Measurements from ENCODE around the gene YBX1.
"Not testable (repeated sequence)": the region's sequence is repeated elsewhere in the genome, so short reads cannot be mapped to it uniquely, and the experiment has no call there.

YBX1 gene

DNA sequence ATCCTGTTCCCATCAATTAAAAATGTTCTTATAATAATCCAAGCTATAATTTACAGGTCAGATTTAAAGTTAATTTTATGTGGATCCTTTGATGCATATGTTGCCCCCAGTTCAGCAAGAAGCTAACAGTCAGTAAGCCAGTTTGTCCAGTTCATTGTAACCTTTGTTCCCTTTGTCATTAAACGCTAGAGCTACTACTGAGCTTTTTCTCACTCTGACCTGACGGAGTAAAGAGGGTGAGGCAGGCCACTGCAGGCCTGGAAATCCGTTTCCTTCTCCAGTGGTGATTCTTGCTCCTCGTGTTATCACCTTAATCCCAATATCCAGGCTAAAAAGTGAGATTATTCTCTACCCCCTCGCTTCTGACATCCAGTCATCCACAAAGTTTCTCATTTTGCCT is 10.2 kb downstream of the YBX1 start:
- POLR2A ChIA-PET, result interaction anchor here (1.0 kb wide), 1 partner anchor 10 kb away, joined by 7 read pairs; the partner anchor contains the start of gene YBX1
- TF ChIP-seq, protein P1, sequence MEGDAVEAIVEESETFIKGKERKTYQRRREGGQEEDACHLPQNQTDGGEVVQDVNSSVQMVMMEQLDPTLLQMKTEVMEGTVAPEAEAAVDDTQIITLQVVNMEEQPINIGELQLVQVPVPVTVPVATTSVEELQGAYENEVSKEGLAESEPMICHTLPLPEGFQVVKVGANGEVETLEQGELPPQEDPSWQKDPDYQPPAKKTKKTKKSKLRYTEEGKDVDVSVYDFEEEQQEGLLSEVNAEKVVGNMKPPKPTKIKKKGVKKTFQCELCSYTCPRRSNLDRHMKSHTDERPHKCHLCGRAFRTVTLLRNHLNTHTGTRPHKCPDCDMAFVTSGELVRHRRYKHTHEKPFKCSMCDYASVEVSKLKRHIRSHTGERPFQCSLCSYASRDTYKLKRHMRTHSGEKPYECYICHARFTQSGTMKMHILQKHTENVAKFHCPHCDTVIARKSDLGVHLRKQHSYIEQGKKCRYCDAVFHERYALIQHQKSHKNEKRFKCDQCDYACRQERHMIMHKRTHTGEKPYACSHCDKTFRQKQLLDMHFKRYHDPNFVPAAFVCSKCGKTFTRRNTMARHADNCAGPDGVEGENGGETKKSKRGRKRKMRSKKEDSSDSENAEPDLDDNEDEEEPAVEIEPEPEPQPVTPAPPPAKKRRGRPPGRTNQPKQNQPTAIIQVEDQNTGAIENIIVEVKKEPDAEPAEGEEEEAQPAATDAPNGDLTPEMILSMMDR (IDR thresholded peaks at IDR 0.05; ENCODE audit: insufficient read depth, low read length, missing control alignments), result no peak
- CTCF ChIA-PET, result interaction anchor here (1.2 kb wide), 1 partner anchor 8 kb away, joined by 3 read pairs; no protein-coding TSS in a partner anchor
- no peak overlapping the region for H3K4me3 ChIP-seq (ENCODE audit: low read depth, low read length)
- no peak for DNase-seq (ENCODE audit: low read depth, low spot score)

DNA sequence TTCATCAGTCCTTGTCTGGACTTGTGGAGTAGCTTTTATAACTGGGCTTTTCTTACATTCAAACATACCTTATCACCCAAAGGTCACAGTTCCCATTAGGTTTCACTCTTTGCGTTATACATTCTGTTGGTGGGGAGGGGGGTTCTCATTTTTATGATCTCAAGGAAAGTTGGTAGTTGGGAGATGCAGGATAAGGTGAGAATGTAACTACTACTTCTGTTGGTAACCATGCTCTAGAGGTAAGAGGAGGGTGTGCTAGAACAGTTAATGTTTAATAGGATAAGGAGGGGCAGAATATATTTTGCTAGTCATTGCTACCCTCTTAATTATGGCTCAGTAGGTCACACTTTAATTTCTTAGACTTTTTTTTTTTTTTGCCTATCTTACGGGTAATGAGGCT is 10.7 kb downstream of the YBX1 start:
- TF ChIP-seq, protein P1 (IDR thresholded peaks at IDR 0.05; ENCODE audit: insufficient read depth, low read length, missing control alignments), result no peak
- H3K4me3 ChIP-seq (ENCODE audit: low read depth, low read length), result no peak overlapping the region
- no peak for DNase-seq (ENCODE audit: low read depth, low spot score)
- ChIA-PET CTCF (interaction anchor here (1.2 kb wide), 1 partner anchor 8 kb away, joined by 3 read pairs; no protein-coding TSS in a partner anchor), POLR2A (interaction anchor here (1.0 kb wide), 1 partner anchor 11 kb away, joined by 7 read pairs; the partner anchor contains the start of gene YBX1)

DNA sequence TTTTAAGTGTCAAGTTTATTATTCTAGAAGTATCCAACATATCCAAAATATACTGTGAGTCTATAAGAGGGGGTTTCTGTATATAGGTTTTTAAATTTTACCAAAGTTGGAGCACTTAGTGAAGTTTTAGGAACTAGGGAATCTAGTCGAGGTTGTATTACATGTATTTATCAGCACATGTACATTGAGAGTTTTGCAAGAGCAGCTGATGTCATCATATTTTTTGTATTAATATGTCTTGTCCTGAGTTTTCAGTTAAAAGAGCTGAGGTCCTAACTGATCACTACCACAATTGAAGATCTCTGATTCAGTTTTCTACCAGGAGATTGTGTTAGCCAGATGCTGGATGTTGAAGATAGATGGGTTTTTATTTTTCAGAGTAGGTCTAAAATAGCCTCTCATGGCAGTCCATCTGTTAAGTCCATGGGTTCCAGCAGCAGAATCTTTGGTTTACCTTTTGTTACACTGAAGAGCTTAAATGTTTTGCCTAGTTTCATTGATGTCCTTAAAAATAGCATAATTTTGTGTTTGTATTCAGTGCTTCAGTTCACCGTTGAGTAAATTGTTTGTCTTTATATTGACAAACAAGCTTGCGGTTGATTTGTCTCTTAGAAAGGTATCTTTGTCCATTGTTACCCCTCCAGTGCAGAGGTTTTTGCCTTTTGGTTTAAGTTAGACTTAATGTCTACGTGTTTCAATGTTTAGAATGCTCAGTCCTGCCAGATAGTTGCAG is 16.0 kb downstream of the YBX1 start:
- CTCF ChIA-PET, result interaction anchor here (1.0 kb wide), 1 partner anchor 59 kb away, joined by 3 read pairs; no protein-coding TSS in a partner anchor
- POLR2A ChIA-PET, result no interaction called here
- DNase-seq (ENCODE audit: low read depth, low spot score), result no peak
- TF ChIP-seq, protein P1 (IDR thresholded peaks at IDR 0.05; ENCODE audit: insufficient read depth, low read length, missing control alignments), result no peak
- H3K4me3 ChIP-seq (ENCODE audit: low read depth, low read length), result no peak overlapping the region

DNA sequence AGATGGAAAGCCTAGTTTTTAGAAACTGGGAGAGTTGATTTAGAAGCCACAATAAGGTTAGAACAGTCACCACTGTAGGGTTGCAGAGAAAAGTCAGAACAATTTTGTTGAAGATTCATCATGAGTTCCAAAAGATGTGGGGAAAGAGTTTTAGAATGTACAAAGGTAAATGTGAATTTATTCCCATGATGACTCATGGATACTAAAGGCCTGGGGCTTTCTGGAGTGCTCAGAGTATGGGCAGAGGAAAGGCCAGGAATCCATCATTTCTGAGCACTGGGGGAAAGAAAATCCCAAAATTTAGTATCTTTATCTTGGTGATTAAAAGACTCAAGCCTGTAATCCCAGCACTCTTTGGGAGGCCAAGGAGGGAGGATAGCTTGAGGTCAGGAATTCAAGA is 17.8 kb downstream of the YBX1 start:
- DNase-seq (ENCODE audit: low read depth, low spot score), result no peak
- no peak overlapping the region for H3K4me3 ChIP-seq (ENCODE audit: low read depth, low read length)
- ChIA-PET CTCF (no interaction called here), POLR2A (no interaction called here)
- TF ChIP-seq, protein P1 (IDR thresholded peaks at IDR 0.05; ENCODE audit: insufficient read depth, low read length, missing control alignments), result no peak

DNA sequence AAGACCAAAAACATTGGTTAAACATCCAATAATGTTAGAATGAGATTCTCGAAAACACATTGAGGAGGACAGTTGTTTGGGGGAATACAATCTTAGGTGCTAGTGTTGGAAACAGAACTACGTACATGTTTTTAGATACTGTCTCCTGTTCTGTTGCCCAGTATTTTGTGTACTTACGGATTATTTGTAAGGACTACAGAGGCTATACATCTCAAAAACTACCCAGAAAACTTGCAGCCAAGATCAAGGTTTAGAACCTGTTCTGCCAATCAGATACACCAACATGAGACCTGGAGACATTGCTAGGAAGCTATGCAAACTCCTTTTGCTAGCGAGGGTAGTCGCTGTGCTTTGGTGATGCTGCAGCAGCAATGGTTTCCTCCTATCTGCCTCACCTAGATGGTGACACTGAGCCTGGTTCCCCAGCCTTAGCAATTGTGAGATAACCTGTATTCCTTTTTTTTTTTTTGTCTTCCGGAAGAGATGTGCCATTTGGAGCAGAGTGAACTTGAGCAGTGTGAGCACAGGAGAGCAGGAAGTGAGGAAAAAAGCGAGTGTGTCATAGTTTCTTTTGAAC is 21.8 kb downstream of the YBX1 start:
- ChIA-PET CTCF (no interaction called here), POLR2A (no interaction called here)
- no peak overlapping the region for H3K4me3 ChIP-seq (ENCODE audit: low read depth, low read length)
- TF ChIP-seq, protein P1 (IDR thresholded peaks at IDR 0.05; ENCODE audit: insufficient read depth, low read length, missing control alignments), result no peak
- DNase-seq (ENCODE audit: low read depth, low spot score), result no peak

DNA sequence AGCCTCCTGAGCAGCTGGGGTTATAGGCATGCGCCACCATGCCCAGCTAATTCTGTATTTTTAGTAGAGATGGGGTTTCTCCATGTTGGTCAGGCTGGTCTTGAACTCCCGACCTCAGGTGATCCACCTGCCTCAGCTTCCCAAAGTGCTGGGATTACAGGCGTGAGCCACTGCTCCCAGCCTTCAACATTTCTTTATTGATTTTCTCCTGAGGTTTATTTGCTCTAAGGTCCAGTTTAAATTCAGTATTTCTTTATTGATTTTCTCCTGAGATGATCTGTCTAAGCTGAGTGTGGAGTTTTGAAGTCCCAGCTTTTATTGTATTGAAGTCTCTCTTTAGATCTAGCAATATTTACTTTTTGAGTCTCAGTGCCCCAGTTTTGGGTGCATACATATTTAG is 30.6 kb downstream of the YBX1 start:
- CTCF ChIA-PET; H3K4me3 ChIP-seq (ENCODE audit: low read depth, low read length); DNase-seq (ENCODE audit: low read depth, low spot score); POLR2A ChIA-PET: not testable (repeated sequence)

All from AG04449 (cell line).